GM18502 (cell line): ENCODE measurements around the gene SENP8.

ENCODE experiments used
- ATAC-seq: cut with Tn5 transposase; IDR thresholded peaks from one replicate; pipeline ENCODE4 v1.9.1; 2021; ENCODE audit warnings: mild to moderate bottlenecking; ENCODE audit not compliant: unreplicated experiment, poor library complexity

The SENP8 gene

DNA sequence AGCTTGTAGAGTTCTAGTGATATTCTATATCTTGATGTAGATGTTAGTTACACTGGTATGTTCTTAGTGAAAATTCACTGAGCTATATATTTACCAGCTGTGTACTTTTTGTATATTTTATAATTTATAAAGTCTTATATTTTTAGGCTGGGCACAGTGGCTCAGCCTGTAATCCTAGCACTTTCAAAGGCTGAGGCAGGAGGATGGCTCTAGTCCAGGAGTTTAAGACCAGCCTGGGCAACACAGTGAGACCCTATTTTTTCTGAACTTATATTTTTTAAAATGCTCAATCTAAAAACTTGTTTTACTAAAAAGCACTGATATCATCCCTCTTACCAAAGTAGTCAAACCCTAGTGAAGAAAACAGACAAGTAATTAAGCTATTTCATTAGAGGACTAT, 5.4 kb upstream of the SENP8 start:
- ATAC-seq, result no peak

DNA sequence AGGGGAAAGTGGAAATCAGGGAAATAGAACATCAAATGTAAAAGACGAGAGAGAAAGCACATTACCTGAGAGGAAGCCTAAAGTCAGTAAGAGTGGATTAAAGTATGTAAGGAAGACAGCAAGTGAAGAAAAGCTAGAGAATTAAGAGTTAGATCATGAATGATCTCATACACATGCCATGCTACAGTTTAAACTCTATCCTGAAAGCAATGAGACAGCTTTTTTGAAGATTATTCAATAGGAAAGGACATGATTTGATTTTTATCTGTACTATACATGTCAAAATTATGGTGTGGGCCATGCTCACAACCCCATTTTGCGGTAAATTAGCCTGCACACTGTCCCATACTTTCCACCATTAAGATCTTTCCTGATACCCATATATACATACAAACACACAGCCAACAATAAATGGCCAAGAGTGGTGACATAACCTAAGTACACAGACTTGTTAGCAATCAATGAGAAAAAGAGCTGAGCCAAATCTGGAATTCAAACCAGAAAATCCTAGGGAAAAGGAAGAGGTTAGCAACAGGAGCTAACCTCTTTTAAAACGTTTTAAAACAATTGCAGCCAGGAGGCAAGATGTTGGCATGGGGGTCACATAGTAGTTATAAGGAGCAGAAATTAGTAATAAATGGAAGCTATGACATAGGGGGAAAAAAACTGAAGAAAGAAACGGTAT, 4.7 kb upstream of the SENP8 start:
- ATAC-seq, result no peak

DNA sequence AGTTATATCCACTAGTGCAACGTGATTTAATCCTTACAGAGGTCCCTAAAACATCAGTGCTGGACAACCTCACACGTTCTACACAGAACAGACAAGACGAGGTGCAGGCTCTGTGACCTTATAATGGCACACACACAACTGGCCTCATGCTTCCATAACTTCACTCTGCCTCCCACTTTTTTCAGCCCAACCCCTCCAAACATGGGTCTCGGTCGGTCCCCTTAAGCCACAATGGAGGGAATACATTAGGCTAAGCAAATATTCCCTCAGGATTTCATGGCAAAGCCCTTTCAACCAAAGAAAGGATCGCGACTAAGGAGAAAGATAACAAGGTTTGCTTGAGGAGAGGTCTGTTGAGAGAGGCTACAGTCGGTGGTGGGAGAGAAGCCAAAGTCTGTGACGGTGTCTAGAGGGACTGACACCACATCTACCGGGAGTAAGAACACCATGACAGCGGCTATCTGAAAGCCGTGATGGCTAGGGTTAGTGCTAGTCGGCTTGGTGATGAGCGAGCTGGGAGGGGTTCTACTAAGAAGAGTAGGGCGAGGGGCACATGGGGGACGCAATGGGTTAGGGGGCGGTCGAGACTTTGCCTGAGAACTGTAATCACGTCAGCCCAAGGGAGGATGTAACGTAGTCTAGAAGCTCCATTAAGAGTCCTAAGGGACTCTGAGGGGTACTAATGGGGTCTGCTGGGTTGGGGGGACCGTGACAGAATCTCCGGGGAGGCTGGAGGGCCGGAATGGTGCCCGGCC, 1.3 kb upstream of the SENP8 start:
- peak; percentile 12 for ATAC-seq

DNA sequence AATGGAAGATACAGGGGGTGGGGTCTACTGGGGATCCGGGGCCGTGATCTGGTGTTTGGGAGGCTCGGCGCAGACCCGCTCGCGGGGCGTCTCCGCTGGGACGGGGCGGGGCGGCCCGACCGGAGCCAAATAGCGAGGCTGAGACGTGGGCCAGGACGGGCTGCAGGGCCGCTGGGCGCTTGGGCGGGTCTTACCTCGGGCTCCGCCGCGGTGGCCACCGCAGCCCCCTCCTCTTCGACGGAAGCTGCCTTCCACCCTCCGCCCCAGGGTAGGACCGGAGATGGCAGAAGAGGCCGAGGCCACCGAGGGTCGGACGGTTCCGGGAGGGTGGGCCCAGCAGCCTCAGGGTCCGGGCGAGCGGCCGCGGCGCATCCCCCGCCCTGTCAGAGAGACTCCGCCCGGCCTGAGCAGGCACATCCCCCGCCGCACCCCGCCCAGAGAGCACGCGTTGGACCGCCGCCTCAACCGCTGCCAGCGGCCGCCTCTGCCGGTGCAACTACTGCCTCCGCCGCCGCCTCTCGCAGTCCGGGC, 652 bp upstream of the SENP8 start:
- peak; percentile 75 for ATAC-seq

DNA sequence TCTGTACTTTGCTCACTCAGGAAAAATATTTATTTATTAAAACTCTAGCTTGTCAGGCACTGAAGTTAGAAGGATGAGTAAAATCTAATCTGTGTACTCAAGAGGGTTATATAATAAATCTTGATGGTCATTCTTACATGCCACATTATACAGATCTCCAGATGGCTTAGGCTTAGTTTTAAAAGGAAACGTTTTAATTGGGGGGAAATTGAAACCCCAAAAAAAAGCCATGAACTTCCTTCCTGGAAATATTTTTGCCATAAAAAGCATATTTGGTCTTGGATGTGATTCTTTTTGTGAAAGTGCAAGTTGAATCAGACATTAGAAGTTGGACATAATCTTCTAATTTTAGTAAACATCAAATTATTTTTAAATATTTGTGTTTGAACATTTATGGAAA, 6.0 kb downstream of the SENP8 start:
- no peak for ATAC-seq

GRCh38 chr15:72127724-72128322, 9.6 kb downstream of the SENP8 start:
- no peak for ATAC-seq

GRCh38 chr15:72128359-72128758, 10.2 kb downstream of the SENP8 start:
- ATAC-seq, result no peak

GRCh38 chr15:72130272-72130671, 12.1 kb downstream of the SENP8 start:
- no peak for ATAC-seq

DNA sequence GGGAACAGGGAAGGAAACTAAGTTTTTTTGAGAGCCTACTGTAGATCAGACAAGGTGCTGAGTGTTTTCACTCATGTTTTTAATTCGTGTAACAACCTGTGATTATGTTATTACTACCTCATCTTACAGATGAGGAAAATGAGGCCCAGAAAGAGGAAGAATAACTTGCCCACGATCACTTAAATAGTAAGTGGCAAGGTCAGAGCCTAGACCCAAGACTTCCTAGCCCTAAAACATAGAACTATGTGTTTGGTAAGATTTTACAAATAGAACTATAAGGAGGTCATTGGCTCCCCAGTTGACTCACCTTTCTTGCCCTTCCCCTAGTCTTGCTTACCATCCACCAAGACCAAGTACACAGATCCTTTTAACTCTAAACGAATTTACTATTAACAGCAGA, 13.7 kb downstream of the SENP8 start:
- ATAC-seq, result no peak

- ATAC-seq, result no peak
These were observed 15.0 kb downstream of the SENP8 start for GRCh38 chr15:72133211-72133610.

- ATAC-seq, result no peak
These were observed 17.5 kb downstream of the SENP8 start for GRCh38 chr15:72135719-72136118.

DNA sequence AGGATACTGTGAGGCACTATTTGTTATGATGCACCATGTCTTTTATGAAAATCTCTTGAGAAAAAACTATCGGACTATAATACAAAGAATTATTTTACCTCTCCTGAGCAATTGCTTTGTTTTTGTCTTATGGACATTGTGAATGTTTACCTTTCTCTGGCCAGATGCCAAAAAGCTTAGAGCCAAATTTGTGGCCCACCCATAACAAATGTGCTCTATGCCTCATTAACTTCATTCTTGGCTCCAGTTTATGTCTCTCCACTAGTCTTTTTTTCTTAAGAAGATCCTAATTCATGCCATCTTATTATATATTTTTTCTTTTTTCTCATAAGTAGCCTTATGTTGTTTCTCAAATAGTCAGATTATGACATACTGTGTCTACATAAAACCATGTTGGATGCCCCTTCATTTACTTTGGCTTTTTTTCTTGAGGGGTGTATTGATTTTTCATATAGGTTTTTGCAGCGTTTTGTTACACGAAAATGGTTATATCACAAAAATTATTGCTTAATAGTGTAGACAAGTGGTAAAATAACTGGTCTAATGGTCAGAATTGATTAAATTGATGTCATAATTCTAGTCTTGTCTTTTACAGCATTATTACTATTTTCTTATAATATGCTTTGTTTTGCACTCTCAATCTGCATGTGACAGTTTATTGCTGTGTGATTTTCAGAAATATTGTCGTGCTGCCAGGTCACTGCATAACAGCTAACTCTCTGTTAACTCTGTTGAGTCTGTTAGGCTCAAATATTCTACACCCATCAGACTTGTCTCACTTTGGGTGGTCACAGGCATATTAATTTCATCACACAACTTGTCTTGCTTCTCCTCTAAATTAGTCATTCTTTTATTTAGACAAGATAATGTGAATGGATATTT, 18.2 kb downstream of the SENP8 start:
- ATAC-seq, result no peak

DNA sequence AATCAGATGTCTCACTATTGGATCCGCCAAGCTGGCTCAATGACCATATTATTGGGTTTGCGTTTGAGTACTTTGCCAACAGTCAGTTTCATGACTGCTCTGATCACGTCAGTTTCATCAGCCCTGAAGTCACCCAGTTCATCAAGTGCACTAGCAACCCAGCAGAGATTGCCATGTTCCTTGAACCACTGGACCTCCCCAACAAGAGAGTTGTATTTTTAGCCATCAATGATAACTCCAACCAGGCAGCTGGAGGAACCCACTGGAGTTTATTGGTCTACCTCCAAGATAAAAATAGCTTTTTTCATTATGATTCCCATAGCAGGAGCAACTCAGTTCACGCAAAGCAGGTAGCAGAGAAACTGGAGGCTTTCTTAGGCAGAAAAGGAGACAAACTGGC, 21.5 kb downstream of the SENP8 start:
- ATAC-seq, result no peak

DNA sequence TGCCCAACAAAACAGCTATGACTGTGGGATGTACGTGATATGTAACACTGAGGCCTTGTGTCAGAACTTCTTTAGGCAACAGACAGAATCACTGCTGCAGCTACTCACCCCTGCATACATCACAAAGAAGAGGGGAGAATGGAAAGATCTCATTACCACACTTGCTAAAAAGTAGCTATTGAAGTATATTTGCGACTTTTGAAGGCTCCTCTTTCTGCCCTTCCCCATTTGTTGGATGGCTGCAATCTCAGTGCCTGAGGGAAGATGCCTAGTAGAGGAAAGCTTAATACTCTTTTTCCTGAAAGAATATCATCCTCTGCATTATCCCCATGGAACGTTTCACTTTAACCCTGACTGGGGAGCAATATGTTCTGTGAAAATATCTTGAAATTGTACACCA, 21.9 kb downstream of the SENP8 start:
- no peak for ATAC-seq

DNA sequence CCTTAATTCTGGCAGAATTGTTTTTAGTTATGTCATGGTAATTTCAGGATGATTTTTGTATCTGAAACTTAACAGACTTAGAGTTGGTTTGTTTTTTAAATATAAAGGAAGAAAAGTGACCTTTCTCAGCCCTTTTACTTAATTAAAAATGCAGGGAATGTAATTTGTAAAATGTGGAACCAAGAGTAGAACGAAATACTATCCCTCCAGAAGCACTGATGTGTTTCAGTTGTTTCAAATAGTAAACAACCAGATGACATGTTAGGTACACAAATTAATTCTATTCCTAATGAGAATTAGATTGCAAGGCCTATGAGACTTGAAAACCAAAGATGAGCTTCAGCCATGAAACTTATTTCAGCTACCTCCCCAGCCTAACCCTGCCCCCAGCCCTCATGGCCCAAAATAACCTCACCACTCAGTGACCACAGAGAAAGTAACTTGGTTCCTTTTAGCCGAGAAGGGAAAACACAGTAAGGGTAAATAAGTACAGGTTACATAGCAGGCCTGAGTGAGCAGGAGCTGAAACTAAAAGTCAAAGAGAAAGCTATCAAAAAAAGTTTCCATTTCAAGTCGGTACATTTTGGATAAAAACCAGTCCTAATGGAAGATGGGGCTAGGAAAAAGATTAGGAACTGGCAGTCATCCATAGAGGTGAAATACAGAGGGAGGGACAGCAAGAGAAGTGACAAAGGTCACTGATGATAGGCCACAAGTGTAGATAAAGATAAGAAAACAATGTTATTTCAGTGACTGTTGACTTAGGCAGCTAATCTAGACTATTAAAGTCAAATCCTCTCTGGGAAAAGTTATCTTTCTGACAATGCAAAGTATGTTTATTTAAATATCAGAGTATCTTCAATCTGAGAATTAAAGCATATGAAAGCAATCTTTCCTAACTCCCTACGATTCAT, 23.2 kb downstream of the SENP8 start:
- peak; percentile 100 for ATAC-seq

GRCh38 chr15:72146221-72146620, 28.0 kb downstream of the SENP8 start:
- ATAC-seq, result no peak

- no peak for ATAC-seq
These were observed 28.7 kb downstream of the SENP8 start for GRCh38 chr15:72146934-72147333.

- no peak for ATAC-seq
These were observed 29.2 kb downstream of the SENP8 start for GRCh38 chr15:72147418-72147817.

DNA sequence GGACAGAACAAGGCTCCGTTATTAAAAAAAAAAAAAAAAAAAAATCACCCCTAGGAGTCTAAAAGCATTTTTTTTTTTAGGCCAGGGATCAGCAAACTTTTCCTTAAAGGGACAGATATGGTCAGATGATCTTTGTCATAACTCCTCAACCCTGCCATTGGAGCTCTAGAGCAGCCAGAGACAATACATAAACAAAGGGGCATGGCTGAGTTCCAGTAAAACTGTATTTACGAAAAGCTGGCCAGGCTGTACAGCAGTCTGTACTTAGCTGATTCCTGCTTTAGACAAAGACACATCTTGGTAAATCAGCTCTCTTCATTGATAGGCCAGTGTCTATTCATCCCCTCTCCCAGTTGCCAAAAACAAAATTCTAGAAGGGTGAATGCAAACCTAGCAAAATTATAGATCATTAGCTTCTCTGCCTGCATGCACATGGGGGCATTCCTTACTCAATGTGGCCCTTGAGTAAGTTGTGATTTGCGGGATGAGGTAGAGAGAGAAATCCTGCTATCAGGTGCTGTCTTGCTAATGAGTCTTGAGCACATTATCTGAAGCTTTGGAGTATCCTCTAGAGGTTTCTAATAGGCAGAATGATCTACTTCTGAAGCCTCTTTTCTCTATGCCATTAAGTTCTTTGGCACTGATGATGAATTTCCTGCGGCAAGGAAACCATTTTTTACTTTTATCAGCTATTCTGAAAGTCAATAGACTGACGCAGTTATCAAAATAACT, 35.2 kb downstream of the SENP8 start:
- ATAC-seq, result no peak
